Activated T-helper 1 cell treated with anti-CD3 and anti-CD28 coated beads, Interleukin-12 subunit alpha, Interleukin-12 subunit beta, Interleukin-2, Interleukin-4 antibody, amounts not matched to agents 30 ng/mL and 10 ng/mL and 1 ng/mL, durations not matched to agents 14 hours and 24 hours and 36 hours (primary cell): Measurements from ENCODE around the gene MAB21L1. TPM values are rescaled to one million over a fixed set of nuclear protein-coding genes. Genes with fewer than 3 reads are reported as not detected.

Experiments used
- DNase-seq: peaks from one replicate; pipeline ENCODE4 v3.0.0; 2021; ENCODE audit warnings: low spot score
- H3K27ac Mint-ChIP-seq: one replicate; pipeline ENCODE4 v1.8.0; 2021; ENCODE audit warnings: mild to moderate bottlenecking, mixed read lengths
- H3K27me3 Mint-ChIP-seq: one replicate; pipeline ENCODE4 v1.8.0; 2022; ENCODE audit warnings: mild to moderate bottlenecking, moderate library complexity, mixed read lengths; ENCODE audit not compliant: insufficient read depth
- H3K36me3 Mint-ChIP-seq: one replicate; pipeline ENCODE4 v1.8.0; 2021; ENCODE audit warnings: low read depth, mixed read lengths
- H3K4me1 Mint-ChIP-seq: one replicate; pipeline ENCODE4 v1.8.0; 2021; ENCODE audit warnings: low read depth, mixed read lengths
- H3K4me3 Mint-ChIP-seq: one replicate; pipeline ENCODE4 v1.8.0; 2021; ENCODE audit warnings: mild to moderate bottlenecking, moderate library complexity, mixed read lengths
- H3K9me3 Mint-ChIP-seq: one replicate; pipeline ENCODE4 v1.8.0; 2021; ENCODE audit warnings: mixed read lengths
- intact Hi-C: fragments of 100-400 bp; cut with micrococcal nuclease; formaldehyde crosslinking; loops from one replicate; pipeline ENCODE4 v1.15.1; 2024
- total RNA-seq: library from RNA; stranded (reverse); gene quantifications from 2 replicates; pipeline ENCODE4 v1.2.3, GENCODE V29; 2022

The MAB21L1 gene
- total RNA-seq, 1 donor from 2014 or later: not detected

- intact Hi-C loops: no loop called here
- DNase-seq: no peak
- no peaks in the 10 kb centered on the region for H3K4me1 Mint-ChIP-seq
- H3K36me3 Mint-ChIP-seq: no peaks in the 10 kb centered on the region
- H3K27me3 Mint-ChIP-seq: no peaks in the 10 kb centered on the region
- H3K27ac Mint-ChIP-seq: no peak overlapping the region
- no peaks in the 10 kb centered on the region for H3K9me3 Mint-ChIP-seq
- H3K4me3 Mint-ChIP-seq: no peak overlapping the region
Measured at GRCh38 chr13:35457258-35457657, 19.2 kb downstream of the MAB21L1 start.

GRCh38 chr13:35455022-35455421 is 21.5 kb downstream of the MAB21L1 start:
- Mint-ChIP-seq H3K9me3 (no peaks in the 10 kb centered on the region), H3K27ac (no peak overlapping the region)
- intact Hi-C loops: no loop called here

GRCh38 chr13:35449821-35450220 is 26.7 kb downstream of the MAB21L1 start:
- Mint-ChIP-seq H3K4me3 (no peak overlapping the region), H3K9me3 (no peaks in the 10 kb centered on the region), H3K36me3 (no peaks in the 10 kb centered on the region), H3K27ac (no peak overlapping the region), H3K4me1 (no peaks in the 10 kb centered on the region), H3K27me3 (no peaks in the 10 kb centered on the region)
- DNase-seq: no peak
- intact Hi-C loops: no loop called here

More at GRCh38 chr13:35455022-35455421, 21.5 kb downstream of the MAB21L1 start:
- no peak overlapping the region for H3K4me3 Mint-ChIP-seq
- H3K4me1 Mint-ChIP-seq: no peaks in the 10 kb centered on the region
- no peak for DNase-seq
- H3K27me3 Mint-ChIP-seq: no peaks in the 10 kb centered on the region
- no peaks in the 10 kb centered on the region for H3K36me3 Mint-ChIP-seq

DNA sequence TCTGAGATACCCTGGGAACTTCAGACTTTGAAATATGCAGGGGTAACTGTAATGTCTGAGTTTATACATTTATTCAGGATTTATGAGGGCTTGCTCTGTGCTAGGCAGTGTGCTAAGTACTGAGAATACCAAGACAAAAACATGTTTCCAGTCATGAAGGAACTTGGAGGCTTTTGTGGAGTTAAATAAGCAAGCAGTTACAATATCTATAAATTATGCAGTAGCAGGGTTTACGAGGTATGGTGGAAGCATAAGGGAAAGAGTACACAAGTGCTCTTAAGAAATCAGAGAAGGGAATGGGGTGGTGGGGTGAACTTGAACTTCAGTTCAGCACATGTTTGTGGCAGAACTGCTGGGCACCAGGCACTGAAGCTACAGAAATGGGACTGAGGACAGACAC is 28.0 kb downstream of the MAB21L1 start:
- no peaks in the 10 kb centered on the region for H3K36me3 Mint-ChIP-seq
- DNase-seq: no peak
- H3K27ac Mint-ChIP-seq: no peak overlapping the region
- no peaks in the 10 kb centered on the region for H3K9me3 Mint-ChIP-seq
- H3K4me1 Mint-ChIP-seq: no peaks in the 10 kb centered on the region
- intact Hi-C loops: no loop called here
- H3K4me3 Mint-ChIP-seq: no peak overlapping the region
- no peaks in the 10 kb centered on the region for H3K27me3 Mint-ChIP-seq
